LNCaP clone FGC (cell line): Measurements from ENCODE around the gene ARVCF.
A peak's percentile ranks its signal among the peaks of the same experiment; 100 is the strongest.

Experiments
- DNase-seq: peaks from one replicate; pipeline ENCODE4 v3.0.0-alpha.2; 2011; ENCODE audit warnings: low read depth
- H3K4me3 ChIP-seq: 2 replicates; pipeline ENCODE4 v1.5.1; 2011; ENCODE audit warnings: mild to moderate bottlenecking, low read depth, low read length, control low read depth
- TF ChIP-seq, protein P1 (sequence below): IDR thresholded peaks from 2 replicates; pipeline ENCODE4 v1.5.1; 2012; ENCODE audit warnings: mild to moderate bottlenecking; ENCODE audit not compliant: control insufficient read depth, insufficient read depth; ENCODE audit errors: extremely low read depth

The ARVCF gene

DNA sequence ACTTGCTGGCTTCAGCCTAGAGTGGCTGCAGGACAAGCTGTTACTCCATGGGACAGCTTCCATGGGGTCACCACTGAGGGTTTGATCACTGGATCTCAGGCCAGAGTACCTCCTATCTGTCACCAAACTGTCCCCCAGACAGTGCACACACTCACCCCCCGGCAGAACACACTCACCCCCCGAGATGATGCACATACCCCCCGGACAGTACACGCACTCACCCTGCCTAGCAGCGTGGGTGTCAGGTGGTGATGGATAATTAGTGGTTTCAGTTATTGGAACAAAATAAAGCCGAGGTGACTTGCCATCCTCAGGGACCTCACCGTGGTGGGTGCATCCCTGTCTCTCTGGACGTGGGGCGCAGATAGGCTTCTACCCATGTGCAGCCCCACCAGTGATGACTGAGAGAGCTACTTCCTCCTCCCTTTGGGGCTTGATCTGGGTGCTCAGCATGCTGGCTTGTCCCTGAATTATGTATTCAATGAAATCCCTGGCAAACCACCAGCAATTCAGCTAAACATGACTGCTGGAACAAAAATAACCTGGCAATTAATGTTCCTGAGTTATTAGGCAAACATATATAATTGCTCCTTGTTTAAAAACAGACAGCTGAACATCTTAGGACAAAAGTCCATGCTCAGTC lies 23.2 kb upstream of the ARVCF start:
- H3K4me3 ChIP-seq, result peak overlapping the region; percentile 8; the same call in 1 of the 2 replicates
- TF ChIP-seq, protein P1, sequence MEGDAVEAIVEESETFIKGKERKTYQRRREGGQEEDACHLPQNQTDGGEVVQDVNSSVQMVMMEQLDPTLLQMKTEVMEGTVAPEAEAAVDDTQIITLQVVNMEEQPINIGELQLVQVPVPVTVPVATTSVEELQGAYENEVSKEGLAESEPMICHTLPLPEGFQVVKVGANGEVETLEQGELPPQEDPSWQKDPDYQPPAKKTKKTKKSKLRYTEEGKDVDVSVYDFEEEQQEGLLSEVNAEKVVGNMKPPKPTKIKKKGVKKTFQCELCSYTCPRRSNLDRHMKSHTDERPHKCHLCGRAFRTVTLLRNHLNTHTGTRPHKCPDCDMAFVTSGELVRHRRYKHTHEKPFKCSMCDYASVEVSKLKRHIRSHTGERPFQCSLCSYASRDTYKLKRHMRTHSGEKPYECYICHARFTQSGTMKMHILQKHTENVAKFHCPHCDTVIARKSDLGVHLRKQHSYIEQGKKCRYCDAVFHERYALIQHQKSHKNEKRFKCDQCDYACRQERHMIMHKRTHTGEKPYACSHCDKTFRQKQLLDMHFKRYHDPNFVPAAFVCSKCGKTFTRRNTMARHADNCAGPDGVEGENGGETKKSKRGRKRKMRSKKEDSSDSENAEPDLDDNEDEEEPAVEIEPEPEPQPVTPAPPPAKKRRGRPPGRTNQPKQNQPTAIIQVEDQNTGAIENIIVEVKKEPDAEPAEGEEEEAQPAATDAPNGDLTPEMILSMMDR, result no peak
- peak; percentile 57 for DNase-seq

DNA sequence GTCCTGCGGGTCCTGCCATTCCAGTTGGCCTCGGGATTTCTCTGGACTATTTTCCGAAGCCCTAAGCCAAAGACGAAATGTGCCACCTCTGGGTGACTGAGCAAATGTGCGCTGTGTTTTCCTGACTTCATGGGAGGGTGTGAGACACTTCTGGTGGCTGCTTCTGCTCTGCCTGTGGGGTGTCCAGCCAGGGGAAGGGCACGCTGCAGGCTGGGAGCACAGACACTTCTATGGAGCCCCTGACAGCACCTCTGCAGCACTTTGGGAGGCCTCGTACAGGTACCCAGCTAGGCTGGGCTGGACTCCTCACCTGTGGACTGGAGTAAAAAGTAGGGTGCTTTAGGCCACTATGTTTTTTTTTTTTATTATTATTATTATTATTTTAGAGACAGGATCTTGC lies 22.0 kb upstream of the ARVCF start:
- H3K4me3 ChIP-seq, result no peak overlapping the region
- no peak for DNase-seq
- TF ChIP-seq, protein P1, result no peak

DNA sequence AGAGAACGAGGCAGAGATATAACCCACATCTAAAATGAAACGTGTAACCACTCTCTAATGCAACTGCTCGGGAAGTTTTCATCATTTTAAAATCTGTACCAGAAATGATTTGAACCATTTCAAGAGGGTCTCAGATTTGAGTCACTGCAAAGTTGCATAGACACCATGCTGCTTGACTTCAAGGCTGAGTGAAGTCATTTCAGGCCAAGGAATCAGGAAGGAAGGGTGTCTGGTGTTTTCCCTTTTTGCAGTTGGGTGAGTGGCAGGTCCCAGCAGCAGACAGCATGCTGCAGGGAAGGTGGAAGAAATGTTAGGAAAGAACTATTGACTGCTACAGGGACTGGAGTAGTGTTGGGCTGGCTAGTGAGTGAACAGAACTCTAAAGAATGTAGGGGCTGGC lies 20.8 kb upstream of the ARVCF start:
- H3K4me3 ChIP-seq, result no peak overlapping the region
- TF ChIP-seq, protein P1, result no peak
- no peak for DNase-seq

DNA sequence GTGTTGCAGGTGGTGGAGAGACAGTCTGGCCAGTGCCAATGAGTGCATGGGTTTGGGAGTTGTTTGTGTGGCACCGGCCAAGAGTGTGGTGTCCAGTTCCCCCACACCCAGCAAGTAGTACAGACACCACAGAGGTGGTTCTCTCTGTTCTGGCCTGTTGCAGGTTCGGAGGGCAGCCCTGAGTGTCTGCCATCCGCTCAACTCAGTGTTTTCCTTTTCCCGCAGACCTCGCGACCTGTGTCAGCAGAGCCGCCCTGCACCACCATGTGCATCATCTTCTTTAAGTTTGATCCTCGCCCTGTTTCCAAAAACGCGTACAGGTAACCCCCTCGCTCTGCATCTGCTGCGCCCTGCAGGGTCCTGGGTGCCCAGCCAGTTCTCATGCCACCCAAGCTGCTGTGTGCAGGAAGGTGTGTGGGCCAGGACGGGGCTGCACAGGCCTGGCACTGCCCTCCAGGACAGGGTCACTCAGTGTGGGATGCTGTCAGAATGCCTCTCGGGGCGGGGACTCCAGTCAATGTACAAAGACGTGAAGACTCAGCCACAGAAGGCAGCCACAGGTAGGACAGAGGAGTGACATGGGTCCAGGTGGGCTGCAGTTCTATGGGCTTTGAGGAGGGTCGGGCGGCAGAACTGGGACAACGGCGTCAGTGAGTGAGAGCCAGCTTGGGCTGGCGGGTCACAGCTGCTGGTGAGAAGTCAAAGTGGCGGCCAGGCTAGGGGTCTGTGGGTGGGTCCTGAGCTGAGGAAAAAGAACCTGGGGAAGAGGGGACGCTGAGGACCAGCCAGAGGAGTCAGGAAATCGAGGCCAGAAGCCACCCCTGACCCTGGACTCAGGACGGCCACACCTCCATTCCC lies 20.1 kb upstream of the ARVCF start:
- no peak overlapping the region for H3K4me3 ChIP-seq
- TF ChIP-seq, protein P1, result no peak
- DNase-seq, result no peak

DNA sequence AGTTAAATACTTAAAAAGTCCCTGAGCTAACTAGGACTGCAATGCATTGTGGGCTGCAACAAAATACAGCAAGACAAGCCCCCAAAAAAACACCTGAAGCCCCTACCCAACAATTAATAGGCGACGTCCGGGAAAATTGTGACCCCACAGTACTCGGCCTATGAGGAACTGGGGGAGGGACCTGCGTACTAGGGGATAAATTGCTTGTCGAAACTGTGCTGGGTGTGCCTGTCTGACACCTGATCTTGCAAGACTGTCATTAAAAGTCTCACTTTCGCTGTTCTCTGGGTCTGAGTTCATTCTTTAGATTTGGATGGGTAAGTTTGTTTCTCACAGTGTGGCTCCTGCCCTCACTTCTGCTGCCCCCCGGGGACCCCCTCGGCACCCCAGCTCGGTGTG lies 19.5 kb upstream of the ARVCF start:
- TF ChIP-seq, protein P1, result no peak
- no peak for DNase-seq
- H3K4me3 ChIP-seq, result no peak overlapping the region

DNA sequence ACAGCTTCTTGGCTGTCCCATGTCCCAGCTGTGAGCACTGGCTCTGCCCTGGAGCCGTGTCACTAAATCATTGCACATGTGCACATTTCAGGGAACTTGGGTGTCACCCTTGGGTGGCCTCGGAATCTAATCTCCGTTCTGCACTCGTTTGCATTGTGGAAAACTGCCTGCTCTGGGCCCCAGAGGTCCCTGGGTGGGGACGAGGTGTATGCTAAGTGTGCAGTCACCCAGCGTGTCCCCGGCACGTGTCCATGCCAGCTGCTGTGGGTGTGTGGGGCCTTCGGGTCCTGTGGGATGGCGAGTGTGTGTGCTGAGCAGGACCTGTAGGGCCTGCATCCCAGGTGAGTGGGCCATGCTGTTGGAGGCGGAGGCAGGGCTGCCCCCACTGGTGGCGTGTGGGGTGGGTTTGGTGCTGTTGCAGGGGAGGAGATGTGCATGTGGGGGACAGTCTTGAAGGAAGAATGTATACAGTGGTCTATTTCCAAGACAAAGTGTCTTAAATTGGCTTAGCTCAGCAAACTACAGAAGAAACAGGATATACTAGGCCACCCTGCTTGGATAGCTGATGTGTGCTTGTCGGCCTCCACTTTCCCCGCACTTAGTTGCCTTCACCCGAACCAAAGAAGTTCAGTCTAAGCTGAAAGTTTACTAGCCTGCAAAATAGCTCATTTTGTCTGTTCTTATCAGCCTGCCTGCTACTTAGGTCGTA lies 18.9 kb upstream of the ARVCF start:
- H3K4me3 ChIP-seq, result no peak overlapping the region
- DNase-seq, result no peak
- TF ChIP-seq, protein P1, result no peak
